MM.1S (cell line): ENCODE measurements around the gene ZSCAN1.

Experiments
- DNase-seq: peaks from one replicate; pipeline ENCODE4 v3.0.0-alpha.2; 2015
- H2AFZ ChIP-seq: fragments of 300-600 bp; sonication (generic); 2 replicates; pipeline ENCODE4 v1.6.0; 2016; ENCODE audit warnings: antibody characterized with exemption, low read length
- H3F3A ChIP-seq: fragments of 300-600 bp; sonication (generic); 2 replicates; pipeline ENCODE4 v1.6.1; 2016; ENCODE audit warnings: mild to moderate bottlenecking, antibody characterized with exemption, low read length, moderate library complexity, mixed read lengths; ENCODE audit not compliant: insufficient read depth
- H3K27ac ChIP-seq: fragments of 300-600 bp; sonication (generic); 2 replicates; pipeline ENCODE4 v1.5.1; 2016; ENCODE audit warnings: mild to moderate bottlenecking, low read length
- H3K27me3 ChIP-seq: fragments of 300-600 bp; sonication (generic); replicated peaks from 2 replicates; pipeline ENCODE4 v1.6.0; 2016; ENCODE audit warnings: low read length; ENCODE audit not compliant: insufficient read depth
- H3K36me3 ChIP-seq: fragments of 300-600 bp; sonication (generic); replicated peaks from 2 replicates; pipeline ENCODE4 v1.6.1; 2016; ENCODE audit warnings: mild to moderate bottlenecking, low read length, mixed read lengths; ENCODE audit not compliant: insufficient read depth
- H3K4me1 ChIP-seq: fragments of 300-600 bp; sonication (generic); 2 replicates; pipeline ENCODE4 v1.6.1; 2016; ENCODE audit warnings: low read length, mixed read lengths
- H3K4me2 ChIP-seq: fragments of 300-600 bp; sonication (generic); 2 replicates; pipeline ENCODE4 v1.6.0; 2016; ENCODE audit warnings: low read depth, low read length
- H3K4me3 ChIP-seq: fragments of 300-600 bp; sonication (generic); 2 replicates; pipeline ENCODE4 v1.5.1; 2016; ENCODE audit warnings: low read length, mixed read lengths
- H3K79me2 ChIP-seq: fragments of 300-600 bp; sonication (generic); 2 replicates; pipeline ENCODE4 v1.6.1; 2016; ENCODE audit warnings: mixed run types, low read length, mixed read lengths
- H3K9ac ChIP-seq: fragments of 300-600 bp; sonication (generic); 2 replicates; pipeline ENCODE4 v1.6.1; 2016; ENCODE audit warnings: low read length, mixed read lengths
- H3K9me2 ChIP-seq: fragments of 300-600 bp; sonication (generic); replicated peaks from 2 replicates; pipeline ENCODE4 v1.6.1; 2016; ENCODE audit warnings: mild to moderate bottlenecking, low read length, mixed read lengths; ENCODE audit not compliant: insufficient read depth
- H3K9me3 ChIP-seq: fragments of 300-600 bp; sonication (generic); replicated peaks from 2 replicates; pipeline ENCODE4 v1.6.1; 2016; ENCODE audit warnings: mild to moderate bottlenecking, low read length, mixed read lengths; ENCODE audit not compliant: insufficient read depth
- H4K20me1 ChIP-seq: fragments of 300-600 bp; sonication (generic); 2 replicates; pipeline ENCODE4 v1.6.1; 2016; ENCODE audit warnings: mild to moderate bottlenecking, low read length, moderate library complexity, mixed read lengths; ENCODE audit not compliant: insufficient read depth
- EZH2 ChIP-seq: fragments of 300-600 bp; sonication (generic); optimal IDR thresholded peaks from 2 replicates; pipeline ENCODE3; 2017; ENCODE audit warnings: low read depth, mild to moderate bottlenecking, antibody characterized with exemption, low read length, mixed read lengths
- EZH2phosphoT487 ChIP-seq: fragments of 300-600 bp; sonication (generic); IDR thresholded peaks from 2 replicates; pipeline ENCODE4 v1.6.1; 2018; ENCODE audit warnings: antibody characterized with exemption, low read length
- TF ChIP-seq, protein P1 (sequence below): fragments of 300-600 bp; sonication (generic); IDR thresholded peaks from 2 replicates; pipeline ENCODE4 v1.5.1; 2016; ENCODE audit warnings: antibody characterized with exemption, low read length, mixed read lengths

Gene ZSCAN1

GRCh38 chr19:58085348-58085875 is 51.6 kb downstream of the ZSCAN1 start:
- Histone ChIP-seq H3K9me2 (no peaks in the 10 kb centered on the region), H3K9me3 (no peaks in the 10 kb centered on the region), H3K9ac (no peak overlapping the region), H3K27ac (no peak overlapping the region), H3K4me3 (no peak overlapping the region), H4K20me1 (no peaks in the 10 kb centered on the region), H2AFZ (no peak overlapping the region), H3K27me3 (no peaks in the 10 kb centered on the region), H3K79me2 (no peaks in the 10 kb centered on the region), H3F3A (no peaks in the 10 kb centered on the region), H3K4me1 (no peaks in the 10 kb centered on the region), H3K4me2 (no peak overlapping the region), H3K36me3 (no peaks in the 10 kb centered on the region)
- DNase-seq, result no peak
- TF ChIP-seq EZH2 (no peak), EZH2phosphoT487 (no peak)
- TF ChIP-seq, protein P1, sequence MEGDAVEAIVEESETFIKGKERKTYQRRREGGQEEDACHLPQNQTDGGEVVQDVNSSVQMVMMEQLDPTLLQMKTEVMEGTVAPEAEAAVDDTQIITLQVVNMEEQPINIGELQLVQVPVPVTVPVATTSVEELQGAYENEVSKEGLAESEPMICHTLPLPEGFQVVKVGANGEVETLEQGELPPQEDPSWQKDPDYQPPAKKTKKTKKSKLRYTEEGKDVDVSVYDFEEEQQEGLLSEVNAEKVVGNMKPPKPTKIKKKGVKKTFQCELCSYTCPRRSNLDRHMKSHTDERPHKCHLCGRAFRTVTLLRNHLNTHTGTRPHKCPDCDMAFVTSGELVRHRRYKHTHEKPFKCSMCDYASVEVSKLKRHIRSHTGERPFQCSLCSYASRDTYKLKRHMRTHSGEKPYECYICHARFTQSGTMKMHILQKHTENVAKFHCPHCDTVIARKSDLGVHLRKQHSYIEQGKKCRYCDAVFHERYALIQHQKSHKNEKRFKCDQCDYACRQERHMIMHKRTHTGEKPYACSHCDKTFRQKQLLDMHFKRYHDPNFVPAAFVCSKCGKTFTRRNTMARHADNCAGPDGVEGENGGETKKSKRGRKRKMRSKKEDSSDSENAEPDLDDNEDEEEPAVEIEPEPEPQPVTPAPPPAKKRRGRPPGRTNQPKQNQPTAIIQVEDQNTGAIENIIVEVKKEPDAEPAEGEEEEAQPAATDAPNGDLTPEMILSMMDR, result no peak

- Histone ChIP-seq H3K9me2 (no peaks in the 10 kb centered on the region), H3K27ac (no peak overlapping the region), H3K9ac (no peak overlapping the region), H2AFZ (no peak overlapping the region), H3K36me3 (no peaks in the 10 kb centered on the region), H3K4me2 (no peak overlapping the region), H3F3A (no peaks in the 10 kb centered on the region), H3K79me2 (no peaks in the 10 kb centered on the region), H4K20me1 (no peaks in the 10 kb centered on the region), H3K4me3 (no peak overlapping the region), H3K4me1 (no peaks in the 10 kb centered on the region), H3K9me3 (no peaks in the 10 kb centered on the region), H3K27me3 (no peaks in the 10 kb centered on the region)
- DNase-seq, result no peak
- TF ChIP-seq EZH2phosphoT487 (no peak), EZH2 (no peak)
- TF ChIP-seq, protein P1, result no peak
These were observed 53.2 kb downstream of the ZSCAN1 start for GRCh38 chr19:58086825-58087710.

DNA sequence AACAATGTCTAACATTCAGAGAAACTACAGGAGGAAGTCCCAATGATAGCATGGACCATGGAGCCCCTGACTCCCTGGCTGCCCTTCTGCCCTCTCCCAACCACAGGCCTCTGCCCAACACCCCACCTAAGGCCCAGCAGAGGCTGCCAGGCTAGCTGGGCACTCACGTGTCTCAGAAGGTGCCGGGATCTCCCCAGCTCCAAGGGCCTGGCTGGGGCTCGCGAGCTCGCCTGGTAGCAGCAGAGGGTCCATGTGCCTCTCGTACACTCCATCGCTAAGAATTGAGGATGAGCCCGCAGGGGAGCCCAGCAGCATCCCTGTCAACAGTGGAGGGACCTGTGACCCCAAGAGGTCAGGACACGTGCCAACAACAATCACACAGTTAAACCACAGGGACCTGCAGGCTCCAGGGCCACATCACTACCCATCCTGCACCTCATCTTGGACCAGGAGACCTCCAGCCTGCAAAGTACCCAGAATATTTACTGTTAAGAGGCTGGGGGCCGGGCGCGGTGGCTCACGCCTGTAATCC is 54.8 kb downstream of the ZSCAN1 start:
- Histone ChIP-seq H3K9ac (no peak overlapping the region), H3K79me2 (no peaks in the 10 kb centered on the region), H4K20me1 (no peaks in the 10 kb centered on the region), H3K27ac (no peak overlapping the region), H3K27me3 (no peaks in the 10 kb centered on the region), H2AFZ (no peak overlapping the region), H3K36me3 (no peaks in the 10 kb centered on the region), H3K4me1 (no peaks in the 10 kb centered on the region), H3K9me3 (no peaks in the 10 kb centered on the region), H3K4me2 (no peak overlapping the region), H3F3A (no peaks in the 10 kb centered on the region), H3K4me3 (no peak overlapping the region), H3K9me2 (no peaks in the 10 kb centered on the region)
- TF ChIP-seq EZH2, result no peak
- TF ChIP-seq, protein P1, result no peak
- no peak for TF ChIP-seq EZH2phosphoT487
- DNase-seq, result no peak
